Measurements from ENCODE around the gene LMF2.

DNA sequence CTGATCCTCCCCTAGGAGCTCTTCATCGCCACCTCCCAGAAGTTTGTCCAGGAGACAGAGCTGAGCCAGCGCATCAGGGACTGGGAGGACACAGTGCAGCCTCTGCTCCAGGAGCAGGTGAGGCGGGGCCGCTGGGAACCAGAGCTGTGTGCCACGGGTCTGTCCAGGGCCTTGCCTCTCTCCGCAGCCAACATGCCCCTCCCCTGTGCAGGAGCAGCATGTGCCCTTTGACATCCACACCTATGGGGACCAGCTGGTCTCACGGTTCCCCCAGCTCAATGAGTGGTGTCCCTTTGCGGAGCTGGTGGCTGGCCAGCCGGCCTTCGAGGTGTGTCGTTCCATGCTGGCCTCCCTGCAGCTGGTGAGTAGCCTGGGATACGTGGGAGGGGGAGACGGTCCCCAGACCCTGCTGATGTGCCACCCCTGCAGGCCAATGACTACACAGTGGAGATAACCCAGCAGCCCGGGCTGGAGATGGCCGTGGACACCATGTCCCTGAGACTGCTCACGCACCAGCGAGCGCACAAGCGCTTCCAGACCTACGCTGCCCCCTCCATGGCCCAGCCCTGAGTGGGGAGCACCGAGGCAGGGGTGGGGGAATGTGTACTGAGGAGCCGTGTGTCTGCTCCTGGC, 15.4 kb upstream of the LMF2 start:
- TF ChIP-seq, protein P1, sequence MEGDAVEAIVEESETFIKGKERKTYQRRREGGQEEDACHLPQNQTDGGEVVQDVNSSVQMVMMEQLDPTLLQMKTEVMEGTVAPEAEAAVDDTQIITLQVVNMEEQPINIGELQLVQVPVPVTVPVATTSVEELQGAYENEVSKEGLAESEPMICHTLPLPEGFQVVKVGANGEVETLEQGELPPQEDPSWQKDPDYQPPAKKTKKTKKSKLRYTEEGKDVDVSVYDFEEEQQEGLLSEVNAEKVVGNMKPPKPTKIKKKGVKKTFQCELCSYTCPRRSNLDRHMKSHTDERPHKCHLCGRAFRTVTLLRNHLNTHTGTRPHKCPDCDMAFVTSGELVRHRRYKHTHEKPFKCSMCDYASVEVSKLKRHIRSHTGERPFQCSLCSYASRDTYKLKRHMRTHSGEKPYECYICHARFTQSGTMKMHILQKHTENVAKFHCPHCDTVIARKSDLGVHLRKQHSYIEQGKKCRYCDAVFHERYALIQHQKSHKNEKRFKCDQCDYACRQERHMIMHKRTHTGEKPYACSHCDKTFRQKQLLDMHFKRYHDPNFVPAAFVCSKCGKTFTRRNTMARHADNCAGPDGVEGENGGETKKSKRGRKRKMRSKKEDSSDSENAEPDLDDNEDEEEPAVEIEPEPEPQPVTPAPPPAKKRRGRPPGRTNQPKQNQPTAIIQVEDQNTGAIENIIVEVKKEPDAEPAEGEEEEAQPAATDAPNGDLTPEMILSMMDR (IDR thresholded peaks at IDR 0.05; ENCODE audit: low read depth, low read length): no peak
- TF ChIP-seq EZH2phosphoT487 (IDR thresholded peaks at IDR 0.05; ENCODE audit: low read depth): no peak
